Neutrophil (primary cell): ENCODE data around the gene RPL26.
"Not testable (repeated sequence)": the region's sequence is repeated elsewhere in the genome, so short reads cannot be mapped to it uniquely, and the experiment has no call there.

Source experiments
- H3K27ac ChIP-seq: fragments of 200-600 bp; sonication (generic); 2 replicates; pipeline ENCODE4 v1.5.1; 2016; ENCODE audit warnings: mild to moderate bottlenecking, moderate library complexity
- H3K27me3 ChIP-seq: fragments of 200-600 bp; sonication (generic); 2 replicates; pipeline ENCODE4 v1.6.0; 2016; ENCODE audit warnings: mild to moderate bottlenecking
- H3K36me3 ChIP-seq: fragments of 200-600 bp; sonication (generic); 2 replicates; pipeline ENCODE4 v1.5.1; 2017
- H3K4me1 ChIP-seq, 2 experiments: fragments of 200-600 bp in 1 of 2; sonication (generic) in 1 of 2; 1 replicate in 1 of 2; 2 replicates in 1 of 2; pipeline versions ENCODE4 v1.5.1 to v1.6.1; 2013 to 2016; ENCODE audit warnings: low read depth in 1 of 2, low read length in 1 of 2, mild to moderate bottlenecking in 1 of 2, moderate library complexity in 1 of 2; ENCODE audit not compliant: control insufficient read depth in 1 of 2, insufficient read depth in 1 of 2
- H3K4me3 ChIP-seq, 2 experiments: fragments of 200-600 bp in 1 of 2; sonication (generic) in 1 of 2; 1 replicate in 1 of 2; 2 replicates in 1 of 2; pipeline ENCODE4 v1.5.1; 2013 to 2016; ENCODE audit warnings: low read depth in 1 of 2, low read length in 1 of 2, mild to moderate bottlenecking in 1 of 2, moderate library complexity in 1 of 2
- H3K9me3 ChIP-seq: fragments of 200-600 bp; sonication (generic); 2 replicates; pipeline ENCODE4 v1.5.1; 2016
- TF ChIP-seq, protein P1 (sequence below): fragments of 200-600 bp; sonication (generic); IDR thresholded peaks from 2 replicates; pipeline ENCODE4 v1.5.1; 2016; ENCODE audit warnings: antibody characterized with exemption

RPL26 gene

DNA sequence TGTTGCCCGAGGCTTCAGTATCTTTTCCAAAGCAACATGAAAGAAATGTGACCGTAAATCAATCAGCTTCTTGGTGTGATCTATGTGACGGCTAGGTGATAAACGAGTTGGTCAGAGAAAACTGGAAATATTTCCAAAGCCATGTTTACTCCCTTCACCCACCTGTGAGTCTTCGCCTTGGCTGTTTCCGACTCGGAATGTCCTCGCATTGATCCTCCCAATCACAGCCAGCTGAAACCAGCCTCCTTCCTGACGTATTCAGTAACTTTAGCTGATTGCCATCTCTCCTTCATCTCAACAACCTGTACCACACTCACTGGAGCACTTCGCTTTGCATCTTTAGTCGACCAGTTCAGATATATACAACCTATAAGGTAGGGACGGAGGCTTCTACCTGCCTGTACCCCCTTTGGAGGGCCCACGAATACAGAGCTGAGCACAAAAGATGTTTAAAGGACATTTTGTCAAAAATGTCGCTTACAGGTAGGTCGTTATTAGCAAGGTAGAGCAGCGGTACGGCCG is 7.2 kb downstream of the RPL26 start:
- H3K9me3 ChIP-seq: no peaks in the 10 kb centered on the region
- peak overlapping the region; percentile 78 for H3K27ac ChIP-seq
- peaks cover 22% of the 10 kb centered on the region for H3K36me3 ChIP-seq
- peaks cover 13 to 17% of the 10 kb centered on the region in 2 experiments for H3K4me1 ChIP-seq
- peak overlapping the region; percentile 89 to 92 for H3K4me3 ChIP-seq
- TF ChIP-seq, protein P1, sequence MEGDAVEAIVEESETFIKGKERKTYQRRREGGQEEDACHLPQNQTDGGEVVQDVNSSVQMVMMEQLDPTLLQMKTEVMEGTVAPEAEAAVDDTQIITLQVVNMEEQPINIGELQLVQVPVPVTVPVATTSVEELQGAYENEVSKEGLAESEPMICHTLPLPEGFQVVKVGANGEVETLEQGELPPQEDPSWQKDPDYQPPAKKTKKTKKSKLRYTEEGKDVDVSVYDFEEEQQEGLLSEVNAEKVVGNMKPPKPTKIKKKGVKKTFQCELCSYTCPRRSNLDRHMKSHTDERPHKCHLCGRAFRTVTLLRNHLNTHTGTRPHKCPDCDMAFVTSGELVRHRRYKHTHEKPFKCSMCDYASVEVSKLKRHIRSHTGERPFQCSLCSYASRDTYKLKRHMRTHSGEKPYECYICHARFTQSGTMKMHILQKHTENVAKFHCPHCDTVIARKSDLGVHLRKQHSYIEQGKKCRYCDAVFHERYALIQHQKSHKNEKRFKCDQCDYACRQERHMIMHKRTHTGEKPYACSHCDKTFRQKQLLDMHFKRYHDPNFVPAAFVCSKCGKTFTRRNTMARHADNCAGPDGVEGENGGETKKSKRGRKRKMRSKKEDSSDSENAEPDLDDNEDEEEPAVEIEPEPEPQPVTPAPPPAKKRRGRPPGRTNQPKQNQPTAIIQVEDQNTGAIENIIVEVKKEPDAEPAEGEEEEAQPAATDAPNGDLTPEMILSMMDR: no peak
- H3K27me3 ChIP-seq: no peaks in the 10 kb centered on the region

DNA sequence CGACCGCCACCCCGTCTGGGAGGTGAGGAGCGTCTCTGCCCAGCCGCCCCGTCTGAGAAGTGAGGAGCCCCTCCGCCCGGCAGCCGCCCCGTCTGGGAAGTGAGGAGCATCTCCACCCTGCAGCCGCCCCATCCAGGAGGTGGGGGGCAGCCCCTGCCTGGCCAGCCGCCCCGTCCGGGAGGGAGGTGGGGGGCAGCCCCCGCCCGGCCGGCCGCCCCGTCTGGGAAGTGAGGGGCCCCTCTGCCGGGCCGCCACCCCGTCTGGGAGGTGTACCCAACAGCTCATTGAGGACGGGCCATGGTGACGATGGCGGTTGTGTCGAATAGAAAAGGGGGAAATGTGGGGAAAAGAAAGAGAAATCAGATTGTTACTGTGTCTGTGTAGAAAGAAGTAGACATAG is 9.1 kb downstream of the RPL26 start:
- Histone ChIP-seq H3K4me1 (peaks cover 23 to 27% of the 10 kb centered on the region in 2 experiments), H3K36me3 (peaks cover 12% of the 10 kb centered on the region)
- H3K4me3 ChIP-seq, H3K9me3 ChIP-seq, H3K27ac ChIP-seq, H3K27me3 ChIP-seq: not testable (repeated sequence)

DNA sequence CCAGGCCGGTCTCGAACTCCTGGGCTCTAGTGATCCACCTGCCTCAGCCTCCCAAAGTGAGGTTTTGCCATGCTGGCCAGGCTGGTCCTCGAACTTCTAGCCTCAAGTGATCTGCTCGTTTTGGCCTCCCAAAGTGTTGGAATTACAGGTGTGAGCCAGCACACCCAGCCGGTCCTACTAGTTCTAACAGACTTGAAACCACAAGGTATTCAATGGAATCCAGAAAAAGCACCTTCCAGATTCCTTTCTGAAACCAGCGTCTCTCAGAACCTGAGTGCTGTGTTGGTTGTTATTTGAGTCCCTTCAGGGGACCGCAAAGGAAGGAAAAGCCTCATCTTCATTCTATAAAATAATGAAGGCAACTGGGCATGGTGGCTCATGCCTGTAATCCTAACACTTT is 10.6 kb downstream of the RPL26 start:
- Histone ChIP-seq H3K4me1 (peaks cover 23 to 27% of the 10 kb centered on the region in 2 experiments), H3K27ac (no peak overlapping the region), H3K4me3 (no peak overlapping the region), H3K9me3 (no peaks in the 10 kb centered on the region), H3K27me3 (no peaks in the 10 kb centered on the region), H3K36me3 (peaks cover 12% of the 10 kb centered on the region)
- TF ChIP-seq, protein P1: no peak

DNA sequence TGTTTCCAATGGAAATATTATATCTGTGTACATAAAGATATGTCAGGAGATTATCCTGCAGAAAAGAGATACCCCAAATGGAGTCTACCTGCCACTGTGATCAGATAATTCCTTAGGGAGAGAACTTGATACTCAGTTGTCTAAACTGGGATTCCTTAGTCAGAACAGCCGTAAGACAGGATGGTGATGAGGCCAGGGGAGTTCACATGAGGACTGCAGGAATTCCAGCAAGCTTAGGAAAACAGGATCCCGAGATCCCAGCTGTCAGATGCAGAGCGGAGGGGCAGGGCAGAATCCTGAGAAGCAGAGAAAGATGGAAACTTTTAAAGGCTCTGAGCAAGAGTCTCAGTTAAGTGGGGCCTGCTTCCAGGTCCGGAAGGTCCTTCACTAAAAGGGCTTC is 11.2 kb downstream of the RPL26 start:
- H3K27me3 ChIP-seq: no peaks in the 10 kb centered on the region
- no peak overlapping the region for H3K27ac ChIP-seq
- H3K36me3 ChIP-seq: peaks cover 12% of the 10 kb centered on the region
- TF ChIP-seq, protein P1: no peak
- H3K4me3 ChIP-seq: no peak overlapping the region
- H3K4me1 ChIP-seq: peaks cover 20 to 23% of the 10 kb centered on the region in 2 experiments
- H3K9me3 ChIP-seq: no peaks in the 10 kb centered on the region

DNA sequence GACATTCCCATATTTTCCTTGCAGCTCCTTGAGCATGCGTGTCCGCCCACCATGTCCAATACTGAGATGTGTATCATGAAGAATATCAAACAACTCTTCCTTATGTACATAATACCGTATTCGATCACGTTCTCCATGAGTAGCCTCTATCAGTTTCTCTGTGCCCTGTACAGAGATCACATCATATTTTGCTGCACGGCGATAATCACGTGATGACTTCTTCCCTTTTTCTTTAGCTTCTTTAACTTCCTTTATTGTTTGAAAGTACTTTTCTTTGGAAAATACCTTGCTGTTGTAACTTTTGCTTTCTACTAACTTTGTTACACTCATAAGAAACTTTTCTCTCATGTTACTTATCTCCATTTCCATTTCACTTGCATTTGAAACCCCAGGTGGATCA is 13.0 kb downstream of the RPL26 start:
- peaks cover 10 to 11% of the 10 kb centered on the region in 2 experiments for H3K4me1 ChIP-seq
- H3K9me3 ChIP-seq: no peaks in the 10 kb centered on the region
- H3K36me3 ChIP-seq: peaks cover 14% of the 10 kb centered on the region
- H3K27ac ChIP-seq: peak overlapping the region; percentile 69
- TF ChIP-seq, protein P1: no peak
- no peak overlapping the region for H3K4me3 ChIP-seq
- H3K27me3 ChIP-seq: no peaks in the 10 kb centered on the region

DNA sequence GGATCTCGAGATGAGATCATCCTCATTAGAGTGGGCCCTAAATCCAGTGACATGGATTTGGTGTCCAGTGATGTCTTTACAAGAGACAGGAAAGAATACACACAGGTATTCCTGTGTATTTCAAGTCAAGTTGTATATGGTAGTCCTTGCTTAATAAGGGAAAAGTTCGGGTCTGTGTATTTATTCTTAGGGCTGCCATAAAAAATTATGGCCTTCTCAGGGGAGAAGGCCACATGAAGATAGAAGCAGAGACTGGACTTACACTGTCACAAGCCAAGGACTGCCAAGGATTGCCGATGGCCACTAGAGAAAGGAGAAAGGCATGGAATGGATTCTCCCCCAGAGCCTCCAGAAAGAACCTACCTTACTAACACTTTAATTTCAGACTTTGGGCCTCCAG is 14.8 kb downstream of the RPL26 start:
- no peaks in the 10 kb centered on the region for H3K27me3 ChIP-seq
- no peak overlapping the region for H3K27ac ChIP-seq
- H3K36me3 ChIP-seq: peaks cover 15% of the 10 kb centered on the region
- no peaks in the 10 kb centered on the region for H3K9me3 ChIP-seq
- H3K4me1 ChIP-seq: peaks cover 10 to 11% of the 10 kb centered on the region in 2 experiments
- no peak overlapping the region for H3K4me3 ChIP-seq
- TF ChIP-seq, protein P1: no peak
